ENCODE measurements around the gene EARS2.

Gene EARS2

GRCh38 chr16:23518435-23518891 lies 38.7 kb downstream of the EARS2 start:
- peak; percentile 13 for DNase-seq
- no peaks in the 10 kb centered on the region for H3K4me1 ChIP-seq (ENCODE audit: low read length)
- H3K9me2 ChIP-seq (replicated peaks; ENCODE audit: insufficient read depth, low read length), result no peaks in the 10 kb centered on the region
- no peaks in the 10 kb centered on the region for H3K27me3 ChIP-seq (replicated peaks; ENCODE audit: insufficient read depth, low read length)
- no peaks in the 10 kb centered on the region for H4K20me1 ChIP-seq (ENCODE audit: insufficient read depth, low read length)
- H3K4me3 ChIP-seq (ENCODE audit: low read length), result no peak overlapping the region
- no peak overlapping the region for H3K9ac ChIP-seq (ENCODE audit: low read length)
- TF ChIP-seq EZH2 (optimal IDR thresholded peaks at IDR 0.05; ENCODE audit: low read depth, low read length) (no peak), EZH2phosphoT487 (IDR thresholded peaks at IDR 0.05; ENCODE audit: low read length) (no peak), CTCF (IDR thresholded peaks at IDR 0.05; ENCODE audit: low read length) (no peak)
- 0 out of 2 replicates have a peak, but pooled peaks cover 4% of the 10 kb centered on the region for H3K36me3 ChIP-seq (replicated peaks; ENCODE audit: insufficient read depth, low read length)
- H3K79me2 ChIP-seq (ENCODE audit: low read length), result no peaks in the 10 kb centered on the region
- H3F3A ChIP-seq (ENCODE audit: insufficient read depth, low read length), result no peaks in the 10 kb centered on the region
- H2AFZ ChIP-seq (ENCODE audit: low read length), result no peak overlapping the region
- H3K9me3 ChIP-seq (replicated peaks; ENCODE audit: insufficient read depth, low read length), result no peaks in the 10 kb centered on the region
- H3K4me2 ChIP-seq (ENCODE audit: low read depth, low read length), result no peak overlapping the region
- H3K27ac ChIP-seq (ENCODE audit: low read length), result no peak overlapping the region

GRCh38 chr16:23516366-23517137 lies 40.6 kb downstream of the EARS2 start:
- Histone ChIP-seq H3K9me2 (replicated peaks; ENCODE audit: insufficient read depth, low read length) (no peaks in the 10 kb centered on the region), H3K27me3 (replicated peaks; ENCODE audit: insufficient read depth, low read length) (no peaks in the 10 kb centered on the region), H3K36me3 (replicated peaks; ENCODE audit: insufficient read depth, low read length) (0 out of 2 replicates have a peak, but pooled peaks cover 4% of the 10 kb centered on the region), H3K9ac (ENCODE audit: low read length) (no peak overlapping the region), H3K4me2 (ENCODE audit: low read depth, low read length) (no peak overlapping the region), H3K4me3 (ENCODE audit: low read length) (no peak overlapping the region), H2AFZ (ENCODE audit: low read length) (no peak overlapping the region), H3K9me3 (replicated peaks; ENCODE audit: insufficient read depth, low read length) (no peaks in the 10 kb centered on the region), H3F3A (ENCODE audit: insufficient read depth, low read length) (peaks cover 6% of the 10 kb centered on the region; the same call in 1 of the 2 replicates), H3K4me1 (ENCODE audit: low read length) (no peaks in the 10 kb centered on the region), H3K27ac (ENCODE audit: low read length) (no peak overlapping the region), H3K79me2 (ENCODE audit: low read length) (no peaks in the 10 kb centered on the region), H4K20me1 (ENCODE audit: insufficient read depth, low read length) (no peaks in the 10 kb centered on the region)
- DNase-seq, result no peak
- TF ChIP-seq EZH2phosphoT487 (IDR thresholded peaks at IDR 0.05; ENCODE audit: low read length) (no peak), CTCF (IDR thresholded peaks at IDR 0.05; ENCODE audit: low read length) (no peak), EZH2 (optimal IDR thresholded peaks at IDR 0.05; ENCODE audit: low read depth, low read length) (no peak)

- H3K27me3 ChIP-seq (replicated peaks; ENCODE audit: insufficient read depth, low read length), result no peaks in the 10 kb centered on the region
- H2AFZ ChIP-seq (ENCODE audit: low read length), result no peak overlapping the region
- H3K9ac ChIP-seq (ENCODE audit: low read length), result no peak overlapping the region
- no peak for DNase-seq
- peaks cover 9% of the 10 kb centered on the region; the same call in 1 of the 2 replicates for H3F3A ChIP-seq (ENCODE audit: insufficient read depth, low read length)
- no peak overlapping the region for H3K4me3 ChIP-seq (ENCODE audit: low read length)
- H3K4me1 ChIP-seq (ENCODE audit: low read length), result no peaks in the 10 kb centered on the region
- no peaks in the 10 kb centered on the region for H4K20me1 ChIP-seq (ENCODE audit: insufficient read depth, low read length)
- 0 out of 2 replicates have a peak, but pooled peaks cover 4% of the 10 kb centered on the region for H3K36me3 ChIP-seq (replicated peaks; ENCODE audit: insufficient read depth, low read length)
- H3K9me3 ChIP-seq (replicated peaks; ENCODE audit: insufficient read depth, low read length), result no peaks in the 10 kb centered on the region
- H3K27ac ChIP-seq (ENCODE audit: low read length), result no peak overlapping the region
- no peaks in the 10 kb centered on the region for H3K9me2 ChIP-seq (replicated peaks; ENCODE audit: insufficient read depth, low read length)
- no peak for TF ChIP-seq EZH2 (optimal IDR thresholded peaks at IDR 0.05; ENCODE audit: low read depth, low read length)
- no peak overlapping the region for H3K4me2 ChIP-seq (ENCODE audit: low read depth, low read length)
- no peaks in the 10 kb centered on the region for H3K79me2 ChIP-seq (ENCODE audit: low read length)
Measured at GRCh38 chr16:23515881-23516280, 41.3 kb downstream of the EARS2 start.
